ENCODE results near the gene MPHOSPH8. TPM values are rescaled to one million over a fixed set of nuclear protein-coding genes. Genes with fewer than 3 reads are reported as not detected.
"Not testable (repeated sequence)": the region's sequence is repeated elsewhere in the genome, so short reads cannot be mapped to it uniquely, and the experiment has no call there.

Gene MPHOSPH8
- total RNA-seq, 4 donors from 2014 or later: 25.8 to 62.7 (median 48.6) TPM

- no peak for TF ChIP-seq POLR2AphosphoS5 (IDR thresholded peaks at IDR 0.05)
- TF ChIP-seq POLR2A (IDR thresholded peaks at IDR 0.05): no peak
- no peak for TF ChIP-seq CTCF (IDR thresholded peaks at IDR 0.05)
- no peak for TF ChIP-seq EP300 (IDR thresholded peaks at IDR 0.05; ENCODE audit: low read depth)
- intact Hi-C loops (cut with DNase I; ENCODE audit: low total_unique reads): no loop called here
- H3K27me3 ChIP-seq: no peaks in the 10 kb centered on the region
These were observed 62.4 kb downstream of the MPHOSPH8 start for GRCh38 chr13:19695829-19696228.

GRCh38 chr13:19700963-19701362 lies 67.5 kb downstream of the MPHOSPH8 start:
- H3K4me3 ChIP-seq; H3K9me3 ChIP-seq; H3K27me3 ChIP-seq; DNase-seq; intact Hi-C loops (cut with DNase I; ENCODE audit: low total_unique reads); H3K36me3 ChIP-seq; H3K27ac ChIP-seq; H3K4me1 ChIP-seq: not testable (repeated sequence)
- in situ Hi-C loops (cut with MboI; ENCODE audit: low pct_ligation_motif_present in 1 of 4, low pct_unique_long_range_greater_than_20kb in 1 of 4, low sequenced_read_pairs in 3 of 4): loop anchor here in 1 of 4 donors (5.0 kb wide), 1 partner anchor 499 kb away; no protein-coding TSS in a partner anchor
- WGBS, 2 donors (ENCODE audit: low coverage in 1 of 2): 89 to 100% methylated on average over 3 of the region's 5 CpGs

More at GRCh38 chr13:19695829-19696228, 62.4 kb downstream of the MPHOSPH8 start:
- DNase-seq: no peak
- Histone ChIP-seq H3K4me3 (no peak overlapping the region), H3K36me3 (no peaks in the 10 kb centered on the region), H3K27ac (no peak overlapping the region), H3K4me1 (no peaks in the 10 kb centered on the region), H3K9me3 (no peaks in the 10 kb centered on the region)
- in situ Hi-C loops (cut with MboI; ENCODE audit: low pct_ligation_motif_present in 1 of 4, low pct_unique_long_range_greater_than_20kb in 1 of 4, low sequenced_read_pairs in 3 of 4): no loop called here
- WGBS, 2 donors (ENCODE audit: low coverage in 1 of 2): 66 to 76% methylated on average over 3 of the region's 3 CpGs

GRCh38 chr13:19701619-19702018 lies 68.2 kb downstream of the MPHOSPH8 start:
- H3K4me3 ChIP-seq; H3K36me3 ChIP-seq; H3K27ac ChIP-seq; H3K27me3 ChIP-seq; H3K4me1 ChIP-seq; intact Hi-C loops (cut with DNase I; ENCODE audit: low total_unique reads); DNase-seq; H3K9me3 ChIP-seq: not testable (repeated sequence)
- in situ Hi-C loops (cut with MboI; ENCODE audit: low pct_ligation_motif_present in 1 of 4, low pct_unique_long_range_greater_than_20kb in 1 of 4, low sequenced_read_pairs in 3 of 4): loop anchor here in 1 of 4 donors (5.0 kb wide), 1 partner anchor 499 kb away; no protein-coding TSS in a partner anchor

- H3K27me3 ChIP-seq; H3K27ac ChIP-seq; intact Hi-C loops (cut with DNase I; ENCODE audit: low total_unique reads); H3K4me1 ChIP-seq; DNase-seq; H3K36me3 ChIP-seq; H3K4me3 ChIP-seq; H3K9me3 ChIP-seq: not testable (repeated sequence)
- in situ Hi-C loops (cut with MboI; ENCODE audit: low pct_ligation_motif_present in 1 of 4, low pct_unique_long_range_greater_than_20kb in 1 of 4, low sequenced_read_pairs in 3 of 4): loop anchor here in 1 of 4 donors (5.0 kb wide), 1 partner anchor 502 kb away; no protein-coding TSS in a partner anchor
- WGBS, 2 donors (ENCODE audit: low coverage in 1 of 2): 81 to 82% methylated on average over 6 of the region's 6 CpGs
These were observed 70.8 kb downstream of the MPHOSPH8 start for GRCh38 chr13:19704256-19704655.

GRCh38 chr13:19709039-19709438 lies 75.6 kb downstream of the MPHOSPH8 start:
- H3K36me3 ChIP-seq; DNase-seq; intact Hi-C loops (cut with DNase I; ENCODE audit: low total_unique reads); H3K4me1 ChIP-seq; H3K4me3 ChIP-seq; H3K27me3 ChIP-seq; H3K27ac ChIP-seq; in situ Hi-C loops (cut with MboI; ENCODE audit: low pct_ligation_motif_present in 1 of 4, low pct_unique_long_range_greater_than_20kb in 1 of 4, low sequenced_read_pairs in 3 of 4); H3K9me3 ChIP-seq: not testable (repeated sequence)
- WGBS, 2 donors (ENCODE audit: low coverage in 1 of 2): 91% methylated on average over 1 of the region's 1 CpG; no CpG with 5 or more reads in 1 of the 2 donors

- H3K27ac ChIP-seq; intact Hi-C loops (cut with DNase I; ENCODE audit: low total_unique reads); in situ Hi-C loops (cut with MboI; ENCODE audit: low pct_ligation_motif_present in 1 of 4, low pct_unique_long_range_greater_than_20kb in 1 of 4, low sequenced_read_pairs in 3 of 4): not testable (repeated sequence)
These were observed 76.3 kb downstream of the MPHOSPH8 start for GRCh38 chr13:19709782-19710181.

More at GRCh38 chr13:19709782-19710181, 76.3 kb downstream of the MPHOSPH8 start:
- not testable (repeated sequence) for H3K4me3 ChIP-seq, H3K4me1 ChIP-seq, H3K9me3 ChIP-seq, DNase-seq, H3K27me3 ChIP-seq, H3K36me3 ChIP-seq

All from transverse colon (tissue), 4 donors.